CD4-positive, alpha-beta T cell (primary cell): Measurements from ENCODE around the gene CEP350. TPM values are rescaled to one million over a fixed set of nuclear protein-coding genes. Genes with fewer than 3 reads are reported as not detected.

Experiments used
- ATAC-seq: fragments of 200-7000 bp; cut with Tn5 transposase; one replicate; pipeline ENCODE4 v1.10.0; 2022; ENCODE audit warnings: mild to moderate bottlenecking; ENCODE audit not compliant: poor library complexity
- CTCF ChIA-PET: fragments of 350-600 bp; sonication (Branson Sonifier 250); formaldehyde crosslinking; loops from one replicate; lab custom pipeline; 2021; ENCODE audit warnings: antibody characterized with exemption, inconsistent platforms; lab: Charles Lee
- POLR2A ChIA-PET: fragments of 350-600 bp; sonication (Branson Sonifier 250); formaldehyde crosslinking; loops from one replicate; lab custom pipeline; 2021; ENCODE audit warnings: antibody characterized with exemption, inconsistent platforms; lab: Charles Lee
- DNase-seq, 14 experiments: peaks; one replicate each; pipeline ENCODE4 v3.0.0-alpha.2; 2013 to 2020; ENCODE audit warnings: mixed read lengths in 2 of 14
- H3K27ac ChIP-seq, 2 donors: one replicate each; pipeline versions ENCODE4 v1.5.1 to v1.7.0; 2013; ENCODE audit warnings: low read length in 2 of 2, low read depth in 1 of 2, mild to moderate bottlenecking in 1 of 2
- H3K27me3 ChIP-seq, 2 experiments: 1 replicate in 1 of 2; 2 replicates in 1 of 2; pipeline versions ENCODE4 v1.6.1 to v1.7.0; 2013; ENCODE audit warnings: low read length in 2 of 2, control low read depth in 1 of 2, mild to moderate bottlenecking in 1 of 2, moderate library complexity in 1 of 2; ENCODE audit not compliant: insufficient read depth in 2 of 2, control insufficient read depth in 1 of 2
- H3K36me3 ChIP-seq: one replicate; pipeline ENCODE4 v1.6.1; 2013; ENCODE audit warnings: low read length, control low read depth; ENCODE audit not compliant: insufficient read depth
- H3K4me1 ChIP-seq: one replicate; pipeline ENCODE4 v1.6.1; 2013; ENCODE audit warnings: low read length, control low read depth; ENCODE audit not compliant: insufficient read depth
- H3K4me3 ChIP-seq: one replicate; pipeline ENCODE4 v1.5.1; 2013; ENCODE audit warnings: mild to moderate bottlenecking, low read length, moderate library complexity
- H3K9me3 ChIP-seq, 2 experiments: 1 replicate in 1 of 2; 2 replicates in 1 of 2; pipeline versions ENCODE4 v1.6.1 to v1.7.0; 2013; ENCODE audit warnings: low read length in 2 of 2, mild to moderate bottlenecking in 2 of 2, control low read depth in 1 of 2, moderate library complexity in 1 of 2; ENCODE audit not compliant: control insufficient read depth in 1 of 2, insufficient read depth in 1 of 2
- H3K27ac Mint-ChIP-seq: one replicate; pipeline ENCODE4 v1.8.0; 2020; ENCODE audit warnings: mixed read lengths
- H3K27me3 Mint-ChIP-seq: one replicate; pipeline ENCODE4 v1.8.0; 2021; ENCODE audit warnings: mixed read lengths
- H3K36me3 Mint-ChIP-seq: one replicate; pipeline ENCODE4 v1.8.0; 2021; ENCODE audit warnings: low read depth, mixed read lengths
- H3K4me1 Mint-ChIP-seq: one replicate; pipeline ENCODE4 v1.8.0; 2021; ENCODE audit warnings: low read depth, mixed read lengths
- H3K4me3 Mint-ChIP-seq: one replicate; pipeline ENCODE4 v1.8.0; 2020; ENCODE audit warnings: mild to moderate bottlenecking, mixed read lengths
- H3K9me3 Mint-ChIP-seq: one replicate; pipeline ENCODE4 v1.8.0; 2020; ENCODE audit warnings: mixed read lengths
- intact Hi-C, 2 experiments: fragments of 100-400 bp; cut with DNase I in 1 of 2; cut with micrococcal nuclease in 1 of 2; formaldehyde crosslinking; loops; one replicate each; pipeline versions ENCODE4 v1.15.1 to v1.9.0; 2023 to 2025; cut with DNase I, micrococcal nuclease
- total RNA-seq, 174 experiments: library from RNA in 2 of 174; stranded (reverse) in 2 of 174; gene quantifications; one replicate each; pipeline ENCODE4 v1.2.3 and lab custom pipeline; 2021 to 2026
- TF ChIP-seq, protein P1 (sequence below): fragments of 200-600 bp; IDR thresholded peaks from one replicate; pipeline ENCODE4 v1.8.0; 2022; ENCODE audit warnings: antibody characterized with exemption, mild to moderate bottlenecking

The CEP350 gene
- total RNA-seq, 2 experiments from 2014 or later: 45.5 to 51.4 TPM

- POLR2A ChIA-PET: no interaction called here
- H3K36me3 Mint-ChIP-seq: no peaks in the 10 kb centered on the region
Observed at GRCh38 chr1:180123463-180123936, 168.9 kb downstream of the CEP350 start.

GRCh38 chr1:180130651-180131050 is 176.0 kb downstream of the CEP350 start:
- ATAC-seq (no peak), DNase-seq (no peak)
- no peaks in the 10 kb centered on the region for H3K36me3 Mint-ChIP-seq
- Histone ChIP-seq H3K4me3 (no peak overlapping the region), H3K27ac (no peak overlapping the region), H3K27me3 (peaks cover 0 to 8% of the 10 kb centered on the region in 2 experiments), H3K9me3 (peaks cover 0 to 6% of the 10 kb centered on the region in 2 experiments), H3K36me3 (no peaks in the 10 kb centered on the region), H3K4me1 (peaks cover 4% of the 10 kb centered on the region)
- intact Hi-C loops: no loop called here
- POLR2A ChIA-PET: no interaction called here
- H3K4me3 Mint-ChIP-seq: no peak overlapping the region
- H3K9me3 Mint-ChIP-seq: no peaks in the 10 kb centered on the region
- CTCF ChIA-PET: no interaction called here
- peaks cover 28% of the 10 kb centered on the region for H3K27me3 Mint-ChIP-seq
- TF ChIP-seq, protein P1, sequence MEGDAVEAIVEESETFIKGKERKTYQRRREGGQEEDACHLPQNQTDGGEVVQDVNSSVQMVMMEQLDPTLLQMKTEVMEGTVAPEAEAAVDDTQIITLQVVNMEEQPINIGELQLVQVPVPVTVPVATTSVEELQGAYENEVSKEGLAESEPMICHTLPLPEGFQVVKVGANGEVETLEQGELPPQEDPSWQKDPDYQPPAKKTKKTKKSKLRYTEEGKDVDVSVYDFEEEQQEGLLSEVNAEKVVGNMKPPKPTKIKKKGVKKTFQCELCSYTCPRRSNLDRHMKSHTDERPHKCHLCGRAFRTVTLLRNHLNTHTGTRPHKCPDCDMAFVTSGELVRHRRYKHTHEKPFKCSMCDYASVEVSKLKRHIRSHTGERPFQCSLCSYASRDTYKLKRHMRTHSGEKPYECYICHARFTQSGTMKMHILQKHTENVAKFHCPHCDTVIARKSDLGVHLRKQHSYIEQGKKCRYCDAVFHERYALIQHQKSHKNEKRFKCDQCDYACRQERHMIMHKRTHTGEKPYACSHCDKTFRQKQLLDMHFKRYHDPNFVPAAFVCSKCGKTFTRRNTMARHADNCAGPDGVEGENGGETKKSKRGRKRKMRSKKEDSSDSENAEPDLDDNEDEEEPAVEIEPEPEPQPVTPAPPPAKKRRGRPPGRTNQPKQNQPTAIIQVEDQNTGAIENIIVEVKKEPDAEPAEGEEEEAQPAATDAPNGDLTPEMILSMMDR: no peak
- H3K4me1 Mint-ChIP-seq: peaks cover 9% of the 10 kb centered on the region
- H3K27ac Mint-ChIP-seq: no peak overlapping the region

More at GRCh38 chr1:180123463-180123936, 168.9 kb downstream of the CEP350 start:
- Mint-ChIP-seq H3K9me3 (no peaks in the 10 kb centered on the region), H3K27me3 (no peaks in the 10 kb centered on the region), H3K4me1 (peaks cover 9% of the 10 kb centered on the region), H3K4me3 (no peak overlapping the region), H3K27ac (no peak overlapping the region)
- Histone ChIP-seq H3K36me3 (no peaks in the 10 kb centered on the region), H3K27ac (no peak overlapping the region), H3K4me3 (no peak overlapping the region), H3K4me1 (peaks cover 4% of the 10 kb centered on the region), H3K9me3 (peaks cover 0 to 1% of the 10 kb centered on the region in 2 experiments), H3K27me3 (no peaks in the 10 kb centered on the region)
- TF ChIP-seq, protein P1: no peak
- ATAC-seq (no peak), DNase-seq (no peak)
- CTCF ChIA-PET: no interaction called here
- intact Hi-C loops: no loop called here

- Mint-ChIP-seq H3K27me3 (peaks cover 32% of the 10 kb centered on the region), H3K4me1 (peaks cover 6% of the 10 kb centered on the region), H3K27ac (no peak overlapping the region), H3K36me3 (no peaks in the 10 kb centered on the region), H3K9me3 (no peaks in the 10 kb centered on the region), H3K4me3 (no peak overlapping the region)
- H3K27ac ChIP-seq: no peak overlapping the region
- H3K4me3 ChIP-seq: no peak overlapping the region
- TF ChIP-seq, protein P1: no peak
- no peaks in the 10 kb centered on the region for H3K36me3 ChIP-seq
- ATAC-seq: no peak
- peak in 3 of 14 experiments; percentile 13 to 73 (median 62) for DNase-seq
- intact Hi-C loops: no loop called here
- ChIA-PET POLR2A (no interaction called here), CTCF (no interaction called here)
- H3K27me3 ChIP-seq: peaks cover 0 to 8% of the 10 kb centered on the region in 2 experiments
- H3K9me3 ChIP-seq: peaks cover 0 to 6% of the 10 kb centered on the region in 2 experiments
- peaks cover 4% of the 10 kb centered on the region for H3K4me1 ChIP-seq
Observed at GRCh38 chr1:180131510-180131909, 176.9 kb downstream of the CEP350 start.
